Endothelial cell of umbilical vein (primary cell): ENCODE measurements around the gene MFSD1. TPM values are rescaled to one million over a fixed set of nuclear protein-coding genes. Genes with fewer than 3 reads are reported as not detected.

ENCODE experiments used
- BruUV-seq: library from RNA; stranded (reverse); fragments of 400-500 nt; replicated peaks from 2 replicates; lab custom pipeline; 2021; lab: Mats Ljungman, UMichigan
- CTCF ChIA-PET: fragments of 300-600, 350-600 bp; sonication (Branson Sonifier 250); formaldehyde crosslinking; loops from one replicate; lab custom pipeline; 2021; ENCODE audit warnings: antibody characterized with exemption, inconsistent platforms; lab: Charles Lee
- POLR2A ChIA-PET: fragments of 300-600, 350-600 bp; sonication (Branson Sonifier 250); formaldehyde crosslinking; loops from one replicate; lab custom pipeline; 2021; ENCODE audit warnings: antibody characterized with exemption, inconsistent platforms; lab: Charles Lee
- DNase-seq: peaks from one replicate; pipeline ENCODE4 v3.0.0-alpha.2; 2011; ENCODE audit warnings: low read depth, low spot score
- FAIRE-seq: peaks from 2 replicates; lab custom pipeline; 2011; peaks lifted over from hg19 to GRCh38; lab: Jason Lieb, UNC
- H2AFZ ChIP-seq: 2 replicates; pipeline ENCODE4 v1.6.0; 2012; ENCODE audit warnings: low read depth, low read length, control low read depth, inconsistent platforms
- H3K27ac ChIP-seq: 2 replicates; pipeline ENCODE4 v1.5.1; 2011; ENCODE audit warnings: low read depth, mild to moderate bottlenecking, control low read depth, low read length, moderate library complexity; ENCODE audit not compliant: insufficient read depth
- H3K27me3 ChIP-seq, 2 experiments: 2 replicates each; pipeline versions ENCODE4 v1.6.0 to v1.6.1; 2011; ENCODE audit warnings: low read length in 2 of 2, mixed read lengths in 1 of 2; ENCODE audit not compliant: control insufficient read depth in 2 of 2, insufficient read depth in 2 of 2
- H3K36me3 ChIP-seq, 2 experiments: 2 replicates in 1 of 2; 3 replicates in 1 of 2; pipeline ENCODE4 v1.5.1; 2011; ENCODE audit warnings: low read length in 2 of 2, mild to moderate bottlenecking in 1 of 2, moderate library complexity in 1 of 2; ENCODE audit not compliant: control insufficient read depth in 2 of 2, insufficient read depth in 2 of 2; ENCODE audit errors: extremely low read depth in 1 of 2
- H3K4me1 ChIP-seq: 3 replicates; pipeline ENCODE4 v1.5.1; 2011; ENCODE audit warnings: mild to moderate bottlenecking, low read length; ENCODE audit not compliant: control insufficient read depth, insufficient read depth; ENCODE audit errors: extremely low read depth
- H3K4me2 ChIP-seq: 2 replicates; pipeline ENCODE4 v1.6.1; 2011; ENCODE audit warnings: low read length, control low read depth, mixed read lengths; ENCODE audit not compliant: insufficient read depth
- H3K4me3 ChIP-seq, 3 experiments: fragments of 200-600 bp in 1 of 3; sonication (generic), shearing (Covaris generic) in 1 of 3; replicated peaks in 1 of 3; 2 replicates each; pipeline ENCODE4 v1.5.1; 2011 to 2016; ENCODE audit warnings: control low read depth in 3 of 3, low read length in 3 of 3, mild to moderate bottlenecking in 2 of 3, inconsistent platforms in 1 of 3, low read depth in 1 of 3, moderate library complexity in 1 of 3; ENCODE audit not compliant: insufficient read depth in 1 of 3
- H3K79me2 ChIP-seq: 2 replicates; pipeline ENCODE4 v1.6.0; 2012; ENCODE audit warnings: low read length, inconsistent platforms; ENCODE audit not compliant: control insufficient read depth, insufficient read depth
- H3K9ac ChIP-seq: replicated peaks from 2 replicates; pipeline ENCODE3; 2011; ENCODE audit warnings: low read length, control low read depth; ENCODE audit not compliant: insufficient read depth; ENCODE audit errors: extremely low read depth
- H3K9me1 ChIP-seq: replicated peaks from 3 replicates; pipeline ENCODE4 v1.6.0; 2011; ENCODE audit warnings: mild to moderate bottlenecking, low read length; ENCODE audit not compliant: control insufficient read depth, insufficient read depth; ENCODE audit errors: extremely low read depth
- H3K9me3 ChIP-seq: replicated peaks from 2 replicates; pipeline ENCODE4 v1.5.1; 2012; ENCODE audit warnings: low read length, inconsistent platforms; ENCODE audit not compliant: control insufficient read depth, insufficient read depth
- H4K20me1 ChIP-seq: replicated peaks from 2 replicates; pipeline ENCODE3; 2011; ENCODE audit warnings: mild to moderate bottlenecking, low read length; ENCODE audit not compliant: control insufficient read depth, insufficient read depth; ENCODE audit errors: extremely low read depth
- CTCF ChIP-seq, 2 donors: IDR thresholded peaks; 1 replicate in 1 of 2; 2 replicates in 1 of 2; pipeline ENCODE4 v1.5.1; 2011; ENCODE audit warnings: low read length in 2 of 2, mild to moderate bottlenecking in 2 of 2, moderate library complexity in 2 of 2, control low read depth in 1 of 2, inconsistent platforms in 1 of 2, low read depth in 1 of 2; ENCODE audit not compliant: insufficient read depth in 1 of 2; ENCODE audit errors: extremely low read depth in 1 of 2
- EZH2 ChIP-seq: IDR thresholded peaks from 2 replicates; pipeline ENCODE4 v1.6.1; 2012; ENCODE audit warnings: borderline replicate concordance, low read depth, mild to moderate bottlenecking, moderate library complexity, low read length, inconsistent platforms; ENCODE audit not compliant: severe bottlenecking
- FOS ChIP-seq: IDR thresholded peaks from 2 replicates; pipeline ENCODE4 v1.6.1; 2011; ENCODE audit warnings: mild to moderate bottlenecking, low read length, moderate library complexity, borderline replicate concordance; ENCODE audit not compliant: insufficient read depth
- GATA2 ChIP-seq: IDR thresholded peaks from 2 replicates; pipeline ENCODE4 v1.7.0; 2011; ENCODE audit warnings: low read depth, mild to moderate bottlenecking, moderate library complexity, mixed read lengths, low read length; ENCODE audit not compliant: insufficient read length, insufficient read depth
- JUN ChIP-seq: IDR thresholded peaks from 2 replicates; pipeline ENCODE4 v1.6.1; 2011; ENCODE audit warnings: borderline replicate concordance, low read depth; ENCODE audit not compliant: insufficient read length, insufficient read depth
- MAX ChIP-seq: IDR thresholded peaks from 2 replicates; pipeline ENCODE4 v1.6.1; 2011; ENCODE audit not compliant: insufficient read depth, insufficient read length
- MYC ChIP-seq: IDR thresholded peaks from one replicate; pipeline ENCODE4 v1.6.1; 2011; ENCODE audit warnings: mild to moderate bottlenecking, low read depth, low read length
- POLR2A ChIP-seq: IDR thresholded peaks from 2 replicates; pipeline ENCODE4 v1.6.1; 2012; ENCODE audit warnings: low read depth, mild to moderate bottlenecking, control low read depth, low read length
- POLR2AphosphoS5 ChIP-seq: IDR thresholded peaks from 2 replicates; pipeline ENCODE4 v1.6.1; 2012; ENCODE audit warnings: low read depth, mild to moderate bottlenecking, control low read depth, low read length, moderate library complexity; ENCODE audit not compliant: insufficient read depth
- dilution Hi-C: fragments of 300-500 bp; cut with MboI; formaldehyde crosslinking; loops from one replicate; pipeline ENCODE4 v1.15.0; 2019; ENCODE audit warnings: low sequenced_read_pairs; ENCODE audit not compliant: extremely low pct_ligation_motif_present
- intact Hi-C: fragments of 100-400 bp; cut with micrococcal nuclease; formaldehyde crosslinking; loops from one replicate; pipeline ENCODE4 v1.10.0; 2022
- polyA plus RNA-seq, 4 experiments: library from polyadenylated mRNA; depleted of rRNA in 3 of 4; stranded (reverse) in 3 of 4; unstranded in 1 of 4; fragments of >200 nt; gene quantifications; 2 replicates each; pipeline versions ENCODE4 v1.2.1 to v1.2.3, GENCODE V29; 2011 to 2012; ENCODE audit warnings: missing spikeins in 1 of 4
- total RNA-seq: library from RNA; stranded (reverse); gene quantifications from 2 replicates; pipeline ENCODE4 v1.2.3, GENCODE V29; 2021

The MFSD1 gene
- total and polyA plus RNA-seq, 2 donors (not counting 3 experiments of a cell fraction or from before 2014, with no cell fraction given), result 38.2 to 65.1 TPM

GRCh38 chr3:158808697-158809096, 6.8 kb downstream of the MFSD1 start:
- H3K4me2 ChIP-seq, result no peak overlapping the region
- TF ChIP-seq POLR2AphosphoS5 (no peak), JUN (no peak), CTCF (IDR thresholded peaks at IDR 0.05; ENCODE audit: extremely low read depth in 1 of 2, insufficient read depth in 1 of 2, low read depth in 1 of 2, low read length in 2 of 2) (no peak), MYC (no peak), GATA2 (no peak), POLR2A (no peak), EZH2 (no peak), FOS (no peak), MAX (no peak)
- dilution Hi-C loops (no loop called here), intact Hi-C loops (no loop called here)
- H3K79me2 ChIP-seq, result peaks cover 1% of the 10 kb centered on the region
- no peak overlapping the region for H3K27ac ChIP-seq
- no TSS peak for BruUV-seq
- H2AFZ ChIP-seq, result no peak overlapping the region
- no peak overlapping the region for H3K4me3 ChIP-seq
- H3K27me3 ChIP-seq, result no peaks in the 10 kb centered on the region
- POLR2A ChIA-PET, result no interaction called here
- peaks cover 3% of the 10 kb centered on the region for H3K4me1 ChIP-seq
- H3K9me3 ChIP-seq, result no peaks in the 10 kb centered on the region
- no peak overlapping the region for H3K9ac ChIP-seq
- H3K9me1 ChIP-seq, result no peaks in the 10 kb centered on the region
- CTCF ChIA-PET, result interaction anchor here (1.0 kb wide), 1 partner anchor 451 kb away, joined by 4 read pairs; no protein-coding TSS in a partner anchor
- no peaks in the 10 kb centered on the region for H4K20me1 ChIP-seq
- no peak for DNase-seq
- FAIRE-seq, result no peak
- H3K36me3 ChIP-seq, result peaks cover 12 to 16% of the 10 kb centered on the region in 2 experiments
